HTR-8/SVneo (cell line): ENCODE results near the gene CEP131.
"Not testable (repeated sequence)": the region's sequence is repeated elsewhere in the genome, so short reads cannot be mapped to it uniquely, and the experiment has no call there.

Source experiments
- DNase-seq: peaks from one replicate; pipeline ENCODE4 v3.0.0; 2011; ENCODE audit warnings: low spot score, mixed read lengths; ENCODE audit not compliant: insufficient read length
- FAIRE-seq: peaks from 2 replicates; lab custom pipeline; 2011; peaks lifted over from hg19 to GRCh38; lab: Jason Lieb, UNC

CEP131 gene

GRCh38 chr17:81158688-81159590, 63.8 kb downstream of the CEP131 start:
- no peak for FAIRE-seq
- DNase-seq: no peak

GRCh38 chr17:81157848-81158687, 64.7 kb downstream of the CEP131 start:
- FAIRE-seq (no peak), DNase-seq (no peak)

- no peak for FAIRE-seq
These were observed 65.6 kb downstream of the CEP131 start for GRCh38 chr17:81156866-81157805.

GRCh38 chr17:81154961-81155360, 67.8 kb downstream of the CEP131 start:
- DNase-seq (no peak), FAIRE-seq (no peak)

More at GRCh38 chr17:81156866-81157805, 65.6 kb downstream of the CEP131 start:
- DNase-seq: no peak

- not testable (repeated sequence) for DNase-seq, FAIRE-seq
These were observed 68.7 kb downstream of the CEP131 start for GRCh38 chr17:81154016-81154415.

- FAIRE-seq: no peak
- no peak for DNase-seq
These were observed 69.4 kb downstream of the CEP131 start for GRCh38 chr17:81153340-81153803.

GRCh38 chr17:81152288-81152828, 70.4 kb downstream of the CEP131 start:
- no peak for FAIRE-seq
- no peak for DNase-seq

- DNase-seq (no peak), FAIRE-seq (no peak)
These were observed 71.5 kb downstream of the CEP131 start for GRCh38 chr17:81151278-81151677.

GRCh38 chr17:81150377-81151077, 72.2 kb downstream of the CEP131 start:
- DNase-seq (no peak), FAIRE-seq (no peak)

GRCh38 chr17:81148986-81149533, 73.7 kb downstream of the CEP131 start:
- FAIRE-seq: no peak
- DNase-seq: no peak

GRCh38 chr17:81148571-81148970, 74.2 kb downstream of the CEP131 start:
- DNase-seq: no peak
- peak; percentile 23 for FAIRE-seq

GRCh38 chr17:81147701-81148100, 75.1 kb downstream of the CEP131 start:
- no peak for DNase-seq
- no peak for FAIRE-seq

GRCh38 chr17:81146208-81146607, 76.6 kb downstream of the CEP131 start:
- FAIRE-seq, DNase-seq: not testable (repeated sequence)

GRCh38 chr17:81144423-81144781, 78.4 kb downstream of the CEP131 start:
- FAIRE-seq: no peak
- no peak for DNase-seq

- DNase-seq (no peak), FAIRE-seq (no peak)
These were observed 78.9 kb downstream of the CEP131 start for GRCh38 chr17:81143717-81144422.

GRCh38 chr17:81143200-81143527, 79.6 kb downstream of the CEP131 start:
- no peak for FAIRE-seq

GRCh38 chr17:81142301-81143199, 80.2 kb downstream of the CEP131 start:
- peak; percentile 85 for FAIRE-seq
- DNase-seq: peak; percentile 85

More at GRCh38 chr17:81143200-81143527, 79.6 kb downstream of the CEP131 start:
- DNase-seq: no peak
